ENCODE results near the gene PIK3R5.

Gene PIK3R5

GRCh38 chr17:8966926-8967325 is 1.4 kb upstream of the PIK3R5 start:
- H3K27me3 ChIP-seq (replicated peaks): peaks cover 6% of the 10 kb centered on the region
- H3K36me3 ChIP-seq (replicated peaks): no peaks in the 10 kb centered on the region
- no peak overlapping the region for H3K4me3 ChIP-seq (ENCODE audit: low read depth, low read length)
- H3K27ac ChIP-seq: no peak overlapping the region
- no peak for DNase-seq
- in situ Hi-C loops (cut with HindIII; ENCODE audit: low pct_ligation_motif_present, low sequenced_read_pairs): no loop called here
- no peak for TF ChIP-seq CTCF (IDR thresholded peaks at IDR 0.05; ENCODE audit: low read depth, low read length, missing control alignments)

GRCh38 chr17:8964801-8965393 is 610 bp downstream of the PIK3R5 start:
- peaks cover 6% of the 10 kb centered on the region for H3K27me3 ChIP-seq (replicated peaks)
- no peak overlapping the region for H3K27ac ChIP-seq
- no peak for DNase-seq
- no peak for TF ChIP-seq CTCF (IDR thresholded peaks at IDR 0.05; ENCODE audit: low read depth, low read length, missing control alignments)
- H3K36me3 ChIP-seq (replicated peaks): no peaks in the 10 kb centered on the region
- no peak overlapping the region for H3K4me3 ChIP-seq (ENCODE audit: low read depth, low read length)
- in situ Hi-C loops (cut with HindIII; ENCODE audit: low pct_ligation_motif_present, low sequenced_read_pairs): no loop called here

GRCh38 chr17:8963647-8964258 is 1.8 kb downstream of the PIK3R5 start:
- TF ChIP-seq CTCF (IDR thresholded peaks at IDR 0.05; ENCODE audit: low read depth, low read length, missing control alignments): no peak
- in situ Hi-C loops (cut with HindIII; ENCODE audit: low pct_ligation_motif_present, low sequenced_read_pairs): no loop called here
- H3K27me3 ChIP-seq (replicated peaks): peaks cover 6% of the 10 kb centered on the region
- H3K4me3 ChIP-seq (ENCODE audit: low read depth, low read length): no peak overlapping the region
- H3K27ac ChIP-seq: no peak overlapping the region
- no peak for DNase-seq
- H3K36me3 ChIP-seq (replicated peaks): no peaks in the 10 kb centered on the region

GRCh38 chr17:8963014-8963413 is 2.5 kb downstream of the PIK3R5 start:
- no peaks in the 10 kb centered on the region for H3K36me3 ChIP-seq (replicated peaks)
- DNase-seq: no peak
- peaks cover 6% of the 10 kb centered on the region for H3K27me3 ChIP-seq (replicated peaks)
- H3K27ac ChIP-seq: no peak overlapping the region
- in situ Hi-C loops (cut with HindIII; ENCODE audit: low pct_ligation_motif_present, low sequenced_read_pairs): no loop called here
- no peak for TF ChIP-seq CTCF (IDR thresholded peaks at IDR 0.05; ENCODE audit: low read depth, low read length, missing control alignments)
- H3K4me3 ChIP-seq (ENCODE audit: low read depth, low read length): no peak overlapping the region

GRCh38 chr17:8961829-8962228 is 3.7 kb downstream of the PIK3R5 start:
- TF ChIP-seq CTCF (IDR thresholded peaks at IDR 0.05; ENCODE audit: low read depth, low read length, missing control alignments): no peak
- in situ Hi-C loops (cut with HindIII; ENCODE audit: low pct_ligation_motif_present, low sequenced_read_pairs): no loop called here
- Histone ChIP-seq H3K4me3 (ENCODE audit: low read depth, low read length) (no peak overlapping the region), H3K27me3 (replicated peaks) (peaks cover 6% of the 10 kb centered on the region), H3K27ac (no peak overlapping the region), H3K36me3 (replicated peaks) (no peaks in the 10 kb centered on the region)
- DNase-seq: no peak
